ENCODE data around the gene COPRS.

Gene COPRS, protein sequence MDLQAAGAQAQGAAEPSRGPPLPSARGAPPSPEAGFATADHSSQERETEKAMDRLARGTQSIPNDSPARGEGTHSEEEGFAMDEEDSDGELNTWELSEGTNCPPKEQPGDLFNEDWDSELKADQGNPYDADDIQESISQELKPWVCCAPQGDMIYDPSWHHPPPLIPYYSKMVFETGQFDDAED

DNA sequence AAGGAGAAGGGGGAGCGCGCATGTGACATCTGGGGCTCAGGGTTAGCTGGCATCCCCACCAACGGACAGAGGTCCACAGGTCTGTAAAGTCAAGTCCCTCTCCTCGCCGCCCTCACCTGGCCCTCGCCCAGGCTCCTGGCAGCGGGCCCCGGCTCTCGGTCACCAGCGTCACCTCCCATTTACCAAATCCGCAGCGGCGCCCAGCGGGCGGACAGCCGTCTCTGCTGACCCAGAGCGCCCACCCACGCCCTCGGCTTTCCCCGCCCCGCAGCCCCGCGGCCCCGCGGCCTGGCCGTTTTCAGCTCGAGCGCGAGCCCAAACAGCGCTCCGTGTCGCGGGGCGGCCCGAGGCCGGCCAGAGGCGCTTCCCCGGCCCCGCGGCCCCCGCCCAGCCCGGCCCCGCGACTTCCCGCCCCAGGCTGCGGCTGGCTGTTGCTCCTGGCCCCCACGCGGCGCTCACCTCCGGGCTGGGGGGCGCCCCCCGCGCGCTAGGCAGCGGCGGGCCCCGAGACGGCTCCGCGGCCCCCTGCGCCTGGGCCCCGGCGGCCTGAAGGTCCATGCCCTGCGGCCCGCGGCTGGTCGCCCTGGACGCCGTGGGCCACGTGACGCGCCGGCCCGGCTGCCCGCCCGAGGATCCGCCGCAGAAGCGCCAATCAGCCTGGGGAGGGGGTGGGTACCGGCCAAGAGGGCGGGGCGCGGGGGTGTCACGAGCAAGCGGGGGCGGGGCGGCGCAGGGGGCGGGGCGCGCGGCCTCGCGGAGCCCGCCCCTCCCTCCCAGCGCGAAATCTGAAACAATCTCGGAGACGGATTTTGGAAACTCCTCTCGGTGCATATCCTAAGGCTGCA lies at the start of gene COPRS:
Gene COPRS (minus strand): TSS at position 603 of the 845 bp plus-strand sequence. CDS start 45 bp downstream, at position 558.
- ATAC-seq: peak; percentile 82 to 86

DNA sequence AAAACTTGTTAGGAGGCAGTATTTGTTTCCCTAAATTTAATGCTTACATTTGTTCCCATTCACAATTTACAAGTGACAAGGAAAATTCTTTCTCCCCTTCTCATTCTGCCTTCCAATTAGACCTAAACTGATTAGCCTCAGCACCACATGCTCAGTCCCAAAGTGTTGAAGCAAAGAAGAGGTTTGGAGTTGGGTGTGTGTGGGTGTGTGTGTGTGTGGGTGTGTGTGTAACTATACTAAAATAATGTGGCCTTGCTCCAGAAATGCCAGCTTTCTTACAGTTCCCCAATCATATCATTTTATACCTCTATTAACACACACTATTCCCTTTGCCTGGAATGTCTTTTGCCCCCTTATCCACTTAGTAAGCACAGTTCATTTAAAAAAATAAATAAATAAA lies 49.3 kb upstream of the COPRS start:
- ATAC-seq: no peak

DNA sequence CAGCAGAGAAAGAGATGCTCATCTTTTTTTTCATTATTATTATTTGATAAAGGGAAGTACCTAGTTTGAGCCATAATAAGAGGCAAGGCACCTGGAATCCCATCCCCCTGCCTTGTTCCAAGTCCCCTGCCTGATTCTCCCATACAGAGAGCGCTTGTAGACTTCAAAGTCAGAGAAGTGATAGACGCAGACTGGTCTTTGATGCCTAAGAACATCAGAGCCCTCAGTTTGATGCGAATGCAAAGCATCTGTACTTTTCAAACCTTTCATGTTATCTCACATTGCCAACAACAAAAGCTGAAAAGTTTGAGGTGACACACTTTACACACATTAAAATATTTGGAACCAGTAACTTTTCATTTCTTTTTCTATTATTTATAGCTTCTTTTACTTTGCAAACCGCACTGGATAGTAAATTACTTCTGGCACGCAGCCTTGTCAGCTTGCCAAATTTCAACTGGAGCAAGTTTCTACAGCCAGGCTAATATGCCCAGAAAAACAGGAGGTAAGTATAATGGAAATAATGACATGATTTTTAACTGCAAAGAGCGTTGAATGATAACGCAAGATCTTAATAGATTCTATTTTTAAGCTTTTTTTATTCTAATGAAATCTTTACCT lies 48.4 kb upstream of the COPRS start:
- ATAC-seq: no peak

DNA sequence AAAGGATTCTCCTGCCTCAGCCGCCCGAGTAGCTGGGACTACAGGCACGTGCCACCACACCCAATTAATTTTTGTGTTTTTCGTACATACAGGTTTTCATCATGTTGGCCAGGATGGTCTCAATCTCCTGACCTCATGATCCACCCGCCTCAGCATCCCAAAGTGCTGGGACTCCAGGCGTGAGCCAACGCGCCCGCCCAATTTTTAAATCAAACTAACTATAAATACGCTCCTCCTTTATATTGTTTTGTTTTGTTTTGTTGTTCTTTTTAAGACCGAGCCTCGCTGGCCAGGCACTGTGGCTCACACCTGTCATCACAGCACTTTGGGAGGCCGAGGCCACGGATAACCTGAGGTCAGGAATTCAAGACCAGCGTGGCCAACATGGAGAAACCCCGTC lies 44.4 kb upstream of the COPRS start:
- no peak for ATAC-seq

DNA sequence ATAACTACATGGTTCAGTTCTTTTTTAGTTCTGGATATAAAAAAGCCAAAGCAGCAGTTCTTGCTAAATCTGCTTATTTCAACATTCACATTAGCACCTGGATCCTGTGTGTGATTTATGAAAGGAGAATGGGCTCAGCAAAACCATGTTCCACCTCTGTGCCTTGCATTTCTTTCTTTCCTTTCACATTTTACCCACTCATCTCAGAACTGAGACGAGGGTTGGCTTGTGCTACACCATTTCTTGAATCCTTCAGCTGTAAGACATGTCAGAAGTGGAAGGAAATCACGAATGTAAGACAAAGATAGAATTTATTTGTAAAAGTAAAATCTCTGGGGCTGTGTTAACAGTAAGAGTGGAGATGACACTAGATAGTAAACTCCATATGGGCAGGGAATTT lies 43.6 kb upstream of the COPRS start:
- no peak for ATAC-seq

DNA sequence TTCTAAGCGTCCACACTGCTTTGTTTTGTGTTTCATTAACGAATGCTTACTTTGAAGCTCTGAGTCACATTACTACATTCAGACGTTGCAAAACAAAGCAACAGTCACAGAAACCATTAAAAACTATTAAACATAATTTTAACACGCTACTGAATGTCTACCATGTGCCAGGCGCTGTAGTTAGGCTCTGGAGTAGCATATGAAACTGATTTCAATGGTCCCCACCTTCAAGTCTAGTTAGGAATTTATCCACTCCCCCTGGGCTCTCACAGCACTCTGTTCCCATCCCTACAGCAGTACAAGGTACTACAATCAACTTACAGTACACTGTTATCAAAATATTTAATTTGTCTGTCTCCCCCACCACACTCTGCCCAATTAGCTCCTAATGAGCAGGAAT lies 41.8 kb upstream of the COPRS start:
- peak; percentile 3 to 11 for ATAC-seq

DNA sequence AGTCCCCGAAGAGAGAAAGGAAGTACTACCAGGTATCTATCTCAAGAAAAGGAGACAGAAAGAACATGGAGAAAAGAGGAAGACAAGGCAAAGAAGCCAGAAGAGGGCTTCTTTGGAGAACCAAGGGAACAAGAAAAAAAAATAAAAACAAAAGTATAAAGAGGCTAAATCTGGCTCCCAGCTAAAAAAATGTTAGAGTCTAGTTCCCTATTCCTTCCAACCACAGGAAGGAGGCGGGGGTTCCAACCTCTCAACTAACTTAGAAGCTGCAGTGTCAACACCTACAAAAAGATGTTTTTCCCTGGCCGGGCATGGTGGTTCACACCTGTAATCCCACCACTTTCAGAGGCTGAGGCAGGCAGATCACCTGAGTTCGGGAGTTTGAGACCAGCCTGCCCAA lies 29.1 kb upstream of the COPRS start:
- no peak for ATAC-seq

DNA sequence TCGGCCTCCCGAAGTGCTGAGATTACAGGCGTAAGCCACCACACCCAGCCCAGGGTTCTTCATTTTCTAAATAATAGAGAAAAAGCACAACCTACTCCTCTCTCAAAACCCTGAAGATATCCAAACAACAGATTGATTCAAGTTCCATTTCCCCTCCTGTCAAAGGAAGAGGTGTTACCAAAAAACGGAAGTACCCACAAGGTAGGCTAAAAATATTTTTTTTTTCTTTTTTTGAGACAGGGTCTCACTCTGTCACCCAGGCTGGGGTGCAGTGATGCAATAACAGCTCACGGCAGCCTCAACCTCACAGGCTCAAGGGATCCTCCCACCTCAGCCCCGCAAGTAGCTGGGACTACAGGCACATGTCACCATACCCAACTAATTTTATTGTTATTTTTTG lies 23.5 kb upstream of the COPRS start:
- ATAC-seq: no peak

DNA sequence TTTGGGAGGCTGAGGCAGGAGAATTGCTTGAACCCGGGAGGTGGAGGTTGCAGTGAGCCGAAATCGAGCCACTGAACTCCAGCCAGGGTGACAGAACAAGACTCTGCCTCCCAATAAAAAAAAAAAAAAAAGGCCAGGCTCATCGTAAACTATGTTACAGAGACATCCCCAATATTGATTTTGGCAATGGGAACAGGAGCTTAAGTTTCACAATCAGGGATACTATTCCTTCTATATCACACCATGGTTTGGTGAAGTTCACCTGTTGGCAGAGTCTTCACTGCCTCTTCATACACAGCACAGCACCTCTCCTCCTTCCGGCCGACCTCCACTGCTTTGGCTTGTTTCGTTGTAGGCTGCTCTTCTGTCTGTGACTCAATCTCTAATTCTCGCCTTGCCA lies 21.3 kb upstream of the COPRS start:
- ATAC-seq: no peak

DNA sequence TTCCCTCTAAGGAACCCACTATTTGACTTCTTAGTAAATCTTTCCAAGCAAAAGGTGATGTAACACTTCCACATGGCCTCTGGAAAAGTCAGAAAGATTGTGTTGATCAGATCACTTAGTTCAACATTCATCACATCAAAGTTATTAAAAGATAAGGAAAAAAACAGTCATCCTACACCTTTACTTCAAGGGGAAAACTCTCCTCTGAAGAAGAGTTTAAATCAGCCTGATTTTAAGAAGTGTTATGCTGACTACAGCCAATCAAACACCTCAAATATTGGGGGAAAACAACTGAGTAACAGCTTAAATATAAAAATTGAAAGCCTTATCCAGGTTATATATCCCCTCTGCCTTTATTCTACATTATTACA lies 19.6 kb upstream of the COPRS start:
- ATAC-seq: no peak

DNA sequence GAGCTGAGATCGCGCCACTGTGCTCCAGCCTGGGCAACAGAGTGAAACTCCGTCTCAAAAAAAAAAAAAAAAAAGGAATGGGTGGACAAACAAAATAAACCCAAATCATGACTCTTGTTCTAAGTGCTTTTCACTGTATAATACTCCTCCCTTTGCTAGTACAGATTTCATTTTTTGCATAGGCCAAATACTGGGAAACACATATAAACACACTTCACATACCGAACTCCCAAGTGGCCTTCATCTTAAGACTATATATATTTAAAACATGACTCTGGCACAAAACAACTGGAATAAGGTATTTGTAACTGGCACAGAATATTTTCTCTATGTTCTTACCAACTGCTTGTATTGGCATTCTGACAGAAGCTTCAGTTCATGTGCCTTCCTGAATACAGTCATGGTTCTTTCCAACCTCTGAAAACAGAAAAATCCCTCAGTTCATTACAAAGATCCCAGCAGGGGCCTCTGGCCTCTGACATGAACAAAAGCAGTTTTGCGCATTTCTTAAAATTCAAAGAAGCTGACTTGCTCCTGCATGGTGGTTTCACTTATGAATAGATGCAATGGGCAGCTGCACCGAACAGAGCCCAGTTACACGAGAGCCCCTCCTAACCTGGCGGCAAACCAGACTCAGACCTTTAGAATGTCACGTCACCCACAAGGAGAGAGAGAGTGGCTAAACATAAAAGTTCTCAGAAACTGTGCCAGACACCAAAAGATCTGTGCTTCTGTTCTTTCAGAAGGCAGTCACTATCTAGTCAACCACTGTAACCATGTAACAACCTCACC lies 19.1 kb upstream of the COPRS start:
- ATAC-seq: peak; percentile 86 to 92

DNA sequence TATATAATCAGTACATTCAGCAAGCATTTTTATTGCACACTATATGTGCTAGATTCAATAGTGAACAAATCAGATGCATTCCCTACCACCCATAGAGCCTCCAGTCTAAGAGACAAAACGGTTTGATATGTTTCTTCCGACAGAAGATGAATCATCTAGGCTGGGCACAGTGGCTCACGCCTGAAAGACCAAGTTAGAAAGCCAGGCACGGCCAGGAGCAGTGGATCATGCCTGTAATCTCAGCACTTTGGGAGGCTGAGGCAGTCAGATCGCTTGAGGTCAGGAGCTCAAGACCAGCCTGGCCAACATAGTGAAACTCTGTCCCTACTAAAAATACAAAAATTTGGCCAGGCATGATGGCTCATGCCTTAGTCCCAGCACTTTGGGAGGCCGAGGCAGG lies 18.3 kb upstream of the COPRS start:
- ATAC-seq: no peak

DNA sequence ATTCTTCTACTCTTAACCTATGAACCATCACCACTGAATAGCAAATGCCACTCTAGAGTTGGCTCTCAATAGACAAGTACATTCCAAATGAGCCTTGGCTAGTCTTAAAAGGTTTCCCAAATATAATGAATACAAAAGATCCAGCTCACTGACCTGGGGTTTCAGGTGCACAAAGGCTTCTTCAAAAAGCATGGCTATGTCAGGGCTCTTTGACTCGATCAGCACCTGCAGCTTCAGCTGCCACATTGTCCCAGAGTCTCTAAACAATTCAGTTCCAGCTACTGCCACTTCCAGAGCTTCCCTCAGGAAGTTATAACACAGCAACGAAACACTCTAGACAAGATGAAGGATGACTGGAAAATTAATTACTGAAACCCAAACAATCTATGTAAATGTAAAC lies 16.0 kb upstream of the COPRS start:
- no peak for ATAC-seq

DNA sequence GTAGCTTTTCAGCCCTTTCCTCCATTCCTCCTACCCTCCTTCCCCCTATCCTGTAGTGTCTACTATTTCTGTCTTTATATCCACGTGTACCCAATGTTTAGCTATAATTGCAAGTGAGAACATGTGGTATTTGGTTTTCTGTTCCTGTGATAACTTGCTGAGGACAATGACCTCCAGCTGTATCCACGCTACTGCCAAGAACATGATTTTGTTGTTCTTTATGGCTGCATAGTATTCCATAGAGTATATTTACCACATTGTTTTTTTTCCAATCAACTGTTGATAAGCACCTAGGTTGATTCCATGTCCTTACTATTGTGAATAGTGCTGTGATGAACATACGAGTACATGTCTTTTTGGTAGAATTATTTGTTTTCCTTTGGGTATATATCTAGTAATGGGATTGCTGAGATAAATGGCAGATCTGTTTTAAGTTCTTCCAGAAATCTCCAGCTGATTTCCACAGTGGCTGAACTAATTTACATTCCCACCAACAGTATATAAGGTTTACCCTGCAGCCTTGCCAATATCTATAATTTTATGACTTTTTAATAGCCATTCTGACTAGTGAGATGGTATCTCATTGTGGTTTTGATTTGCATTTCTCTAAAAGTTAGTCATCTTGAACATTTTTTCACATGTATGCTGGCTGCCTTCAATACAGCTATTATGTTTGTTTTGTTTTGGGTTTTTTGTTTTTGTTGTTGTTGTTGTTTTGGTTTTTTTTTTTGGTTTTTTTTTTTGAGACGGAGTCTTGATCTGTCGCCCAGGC lies 10.9 kb upstream of the COPRS start:
- peak; percentile 60 to 83 for ATAC-seq

DNA sequence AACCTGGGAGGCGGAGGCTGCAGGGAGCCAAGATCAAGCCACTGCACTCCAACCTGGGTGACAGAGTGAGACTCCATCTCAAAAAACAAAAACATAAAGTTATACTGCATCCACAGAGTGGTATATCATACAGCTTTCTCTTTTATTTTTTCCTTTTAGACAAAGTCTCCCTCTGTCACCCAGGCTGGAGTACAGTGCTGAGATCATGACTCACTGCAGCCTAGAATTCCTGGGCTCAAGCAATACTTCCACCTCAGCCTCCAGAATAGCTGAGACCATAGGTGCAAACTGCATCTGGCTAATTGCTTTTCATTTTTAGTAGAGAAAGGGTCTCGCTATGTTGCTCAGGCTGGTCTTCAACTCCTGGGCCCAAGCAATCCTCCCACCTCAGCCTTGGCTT lies 10.0 kb upstream of the COPRS start:
- ATAC-seq: no peak

DNA sequence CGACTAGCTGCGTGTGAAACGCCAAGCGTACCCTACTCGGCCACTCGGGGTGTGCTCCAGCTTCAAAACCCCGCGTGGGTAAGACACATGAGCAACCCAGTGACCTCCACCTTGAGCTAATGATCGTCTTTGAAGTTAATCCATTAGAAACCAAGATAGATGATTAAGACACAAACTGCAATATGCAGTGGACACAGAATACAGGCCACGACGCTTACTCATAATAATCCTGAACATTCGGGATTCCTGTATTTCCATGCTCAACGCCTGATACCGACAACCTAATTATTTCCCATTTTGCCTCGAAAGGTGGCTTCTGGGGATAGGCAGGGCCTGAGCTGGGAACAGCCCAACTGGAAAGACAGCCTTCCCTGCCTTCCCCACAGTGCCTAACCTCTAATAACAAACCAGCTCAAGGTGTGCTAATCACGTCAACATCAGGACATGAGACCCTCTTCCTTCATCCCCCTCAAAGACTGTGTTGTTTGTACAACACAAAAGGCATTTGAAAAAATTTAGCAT lies 504 bp upstream of the COPRS start:
- ATAC-seq: no peak

DNA sequence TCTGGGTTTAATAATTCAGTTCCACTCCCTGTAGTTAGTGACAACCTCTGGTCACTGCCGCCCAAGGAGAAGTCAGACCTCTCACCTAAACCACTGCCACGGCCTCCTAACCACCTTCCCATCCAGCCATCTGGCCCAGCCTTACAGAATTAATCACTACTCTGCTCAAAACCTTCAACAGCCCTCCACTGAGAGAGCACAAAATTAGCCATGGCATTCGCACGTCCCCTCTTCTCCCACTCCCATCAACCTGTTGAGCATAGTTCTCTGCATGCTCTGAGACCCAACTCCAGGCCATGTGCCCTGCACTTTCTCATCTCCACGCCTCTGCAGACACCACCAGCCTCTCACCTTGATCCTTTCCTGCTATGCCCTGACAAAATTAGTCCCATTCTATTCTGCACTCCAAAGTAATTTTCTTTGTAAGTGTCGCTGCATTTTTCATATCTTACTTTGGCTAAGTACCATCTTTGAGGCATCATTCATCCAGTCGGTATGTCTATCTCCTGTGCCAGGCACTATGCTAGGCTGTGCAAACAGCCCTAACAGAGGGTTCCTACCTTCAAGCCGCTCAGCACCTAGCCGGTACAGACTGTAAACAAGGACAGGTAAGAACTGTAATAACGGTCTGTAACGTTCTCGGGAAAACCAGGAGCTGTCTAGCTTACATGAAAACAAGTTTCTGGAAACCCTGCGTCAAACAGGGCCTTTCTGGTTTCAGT lies 963 bp downstream of the COPRS start:
- peak; percentile 4 to 7 for ATAC-seq

DNA sequence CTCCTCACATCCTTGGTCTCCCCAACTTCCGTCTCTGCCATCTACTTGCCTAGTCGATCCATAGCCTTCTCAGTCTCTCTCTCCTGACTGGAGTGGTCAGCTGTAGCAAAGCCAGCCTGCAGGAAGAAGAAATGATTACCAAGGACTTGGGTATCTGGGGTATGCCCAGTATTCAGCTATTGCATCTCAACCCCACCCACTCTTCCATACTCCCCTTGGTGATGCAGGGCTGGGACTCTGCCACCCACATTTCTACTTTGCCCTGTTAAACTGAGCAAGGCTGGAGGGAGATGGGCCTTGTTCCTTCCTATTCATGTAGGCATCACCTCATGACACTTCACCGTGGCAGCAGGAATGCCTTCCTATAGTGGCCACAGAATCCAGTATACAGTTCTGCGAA lies 2.3 kb downstream of the COPRS start:
- no peak for ATAC-seq

DNA sequence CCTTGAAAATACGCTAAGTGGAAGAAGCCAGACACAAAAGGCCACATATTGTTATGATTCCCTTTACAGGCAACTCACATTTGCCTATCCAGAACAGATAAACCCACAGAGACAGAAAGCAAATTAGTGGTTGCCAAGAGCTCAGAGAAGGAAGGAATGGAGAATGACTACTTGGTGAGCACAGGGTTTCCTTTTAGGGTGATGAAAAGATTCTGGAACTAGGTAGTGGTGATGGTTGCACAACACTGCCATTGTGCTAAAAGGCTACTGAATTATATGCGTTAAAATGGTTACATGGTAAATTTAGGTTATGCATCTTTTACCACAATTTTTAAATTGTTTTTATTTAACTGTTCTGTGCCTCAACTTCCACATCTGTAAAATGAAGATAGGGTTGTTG lies 4.4 kb downstream of the COPRS start:
- no peak for ATAC-seq

DNA sequence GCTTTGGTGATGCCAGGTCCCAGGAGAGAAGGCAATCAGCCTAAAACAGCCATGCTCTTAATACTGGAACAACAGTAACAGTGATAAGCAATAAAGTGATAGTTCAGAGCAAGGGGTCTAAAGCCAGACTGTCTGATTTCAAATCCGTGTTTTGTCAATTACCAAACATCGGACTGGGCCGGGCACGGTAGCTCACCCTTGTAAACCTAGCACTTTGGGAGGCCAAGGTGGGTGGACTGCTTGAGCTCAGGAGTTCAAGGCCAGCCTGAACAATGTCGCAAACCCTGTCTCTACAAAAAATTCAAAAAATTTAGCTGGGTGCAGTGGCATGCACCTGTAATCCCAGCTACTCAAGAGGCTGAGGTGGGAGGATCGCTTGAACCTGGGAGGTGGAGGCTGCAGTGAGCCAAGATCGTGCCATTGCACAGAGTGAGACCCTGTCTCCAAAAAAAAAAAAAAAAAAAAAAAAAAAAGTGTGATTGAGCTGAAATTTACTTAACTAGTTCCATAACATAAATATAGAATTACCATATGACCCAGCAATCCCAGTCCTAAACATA lies 5.1 kb downstream of the COPRS start:
- no peak for ATAC-seq

DNA sequence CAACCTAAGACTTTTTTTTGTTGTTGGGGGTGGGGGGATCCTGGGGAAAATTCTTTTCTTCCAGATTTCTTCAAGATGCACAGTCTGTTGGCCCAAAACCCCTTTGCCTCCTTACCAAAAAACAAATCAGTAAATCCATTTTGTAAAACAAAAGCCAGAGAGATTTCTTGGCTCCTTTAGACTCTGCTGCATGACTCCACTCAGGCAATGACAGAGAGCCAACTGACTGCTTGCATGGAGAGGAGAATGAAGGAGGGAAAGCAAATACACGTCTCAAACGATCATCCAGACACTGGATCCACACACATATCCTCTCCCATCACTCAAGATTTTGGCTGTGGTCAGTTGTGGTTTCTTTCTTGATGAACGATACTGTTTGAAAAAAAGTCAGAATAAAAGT lies 13.8 kb downstream of the COPRS start:
- no peak for ATAC-seq
